ENCODE results near the gene SCFD1. TPM values are rescaled to one million over a fixed set of nuclear protein-coding genes. Genes with fewer than 3 reads are reported as not detected.

The SCFD1 gene
- total RNA-seq, 3 donors from 2014 or later (not counting 1 experiment from before 2014, with no cell fraction given), result 97.0 to 106 (median 105) TPM

DNA sequence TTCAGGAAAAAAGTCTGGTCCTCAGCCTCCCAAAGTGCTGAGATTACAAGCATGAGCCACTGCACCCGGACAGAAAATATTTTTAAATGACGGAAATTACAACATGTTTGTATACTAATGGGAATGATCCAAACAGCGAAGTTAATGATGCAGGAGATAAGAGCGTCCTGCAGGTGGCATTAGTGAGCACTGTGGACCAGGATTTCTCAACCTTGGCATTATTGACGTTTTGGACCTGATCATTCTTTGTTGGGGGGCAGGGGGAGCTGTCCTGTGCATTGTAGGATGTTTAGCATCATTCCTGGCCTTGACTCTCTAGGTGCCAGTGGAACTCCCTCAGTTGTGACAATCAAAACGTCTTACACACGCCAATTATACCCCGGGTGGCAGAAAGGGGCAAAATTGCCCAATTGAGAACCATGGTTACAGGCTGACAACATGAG is 34.1 kb downstream of the SCFD1 start:
- TF ChIP-seq, protein P1, sequence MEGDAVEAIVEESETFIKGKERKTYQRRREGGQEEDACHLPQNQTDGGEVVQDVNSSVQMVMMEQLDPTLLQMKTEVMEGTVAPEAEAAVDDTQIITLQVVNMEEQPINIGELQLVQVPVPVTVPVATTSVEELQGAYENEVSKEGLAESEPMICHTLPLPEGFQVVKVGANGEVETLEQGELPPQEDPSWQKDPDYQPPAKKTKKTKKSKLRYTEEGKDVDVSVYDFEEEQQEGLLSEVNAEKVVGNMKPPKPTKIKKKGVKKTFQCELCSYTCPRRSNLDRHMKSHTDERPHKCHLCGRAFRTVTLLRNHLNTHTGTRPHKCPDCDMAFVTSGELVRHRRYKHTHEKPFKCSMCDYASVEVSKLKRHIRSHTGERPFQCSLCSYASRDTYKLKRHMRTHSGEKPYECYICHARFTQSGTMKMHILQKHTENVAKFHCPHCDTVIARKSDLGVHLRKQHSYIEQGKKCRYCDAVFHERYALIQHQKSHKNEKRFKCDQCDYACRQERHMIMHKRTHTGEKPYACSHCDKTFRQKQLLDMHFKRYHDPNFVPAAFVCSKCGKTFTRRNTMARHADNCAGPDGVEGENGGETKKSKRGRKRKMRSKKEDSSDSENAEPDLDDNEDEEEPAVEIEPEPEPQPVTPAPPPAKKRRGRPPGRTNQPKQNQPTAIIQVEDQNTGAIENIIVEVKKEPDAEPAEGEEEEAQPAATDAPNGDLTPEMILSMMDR (IDR thresholded peaks at IDR 0.05), result peak; percentile 73
- Histone ChIP-seq H3K4me1 (ENCODE audit: control insufficient read depth, insufficient read depth, low read length) (no peaks in the 10 kb centered on the region), H3K4me3 (ENCODE audit: low read length) (no peak overlapping the region), H3K36me3 (ENCODE audit: control insufficient read depth, insufficient read depth, low read length) (peaks cover 57% of the 10 kb centered on the region), H3K9me3 (ENCODE audit: control insufficient read depth, insufficient read depth, low read length) (no peaks in the 10 kb centered on the region), H3K27me3 (ENCODE audit: control insufficient read depth, insufficient read depth, low read length) (no peaks in the 10 kb centered on the region), H3K27ac (ENCODE audit: low read length) (no peak overlapping the region)
- no peak overlapping the region for H3K4me3 Mint-ChIP-seq
- intact Hi-C loops (cut with micrococcal nuclease), result loop anchor here (1.0 to 2.0 kb wide), 2 partner anchors 251 to 700 kb away; no protein-coding TSS in a partner anchor
- peaks cover 13% of the 10 kb centered on the region for H3K36me3 Mint-ChIP-seq
- no peak overlapping the region for H3K27ac Mint-ChIP-seq
- ATAC-seq (peak; percentile 65 to 76 (median 72)), DNase-seq (peak in 1 of 2 donors; percentile 70)
- no peaks in the 10 kb centered on the region for H3K27me3 Mint-ChIP-seq (ENCODE audit: low read depth in 2 of 2)
- H3K9me3 Mint-ChIP-seq, result no peaks in the 10 kb centered on the region
- 70% methylated on average over 8 of the region's 8 CpGs for WGBS (ENCODE audit: insufficient coverage)
- peaks cover 0 to 5% of the 10 kb centered on the region in 2 donors for H3K4me1 Mint-ChIP-seq

DNA sequence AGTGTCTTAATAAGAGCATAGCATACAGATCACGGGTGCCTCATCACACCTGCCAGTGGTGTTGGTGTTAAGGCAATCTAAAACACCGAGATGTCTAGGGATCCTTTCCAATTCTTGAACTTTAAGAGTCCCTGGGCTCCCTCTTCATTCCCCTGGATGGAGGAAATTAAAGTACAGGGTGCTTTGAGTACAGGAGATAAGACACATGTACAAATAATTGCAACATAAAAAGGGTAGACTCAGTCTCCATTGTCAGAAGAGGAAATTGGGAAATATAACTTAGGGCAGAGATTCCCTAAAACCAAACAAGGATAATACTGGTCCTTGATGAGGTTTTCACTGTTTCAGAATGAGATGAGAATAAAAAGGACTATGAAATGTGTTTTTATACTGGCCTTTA is 34.9 kb downstream of the SCFD1 start:
- TF ChIP-seq, protein P1 (IDR thresholded peaks at IDR 0.05), result no peak
- no peaks in the 10 kb centered on the region for H3K4me1 ChIP-seq (ENCODE audit: control insufficient read depth, insufficient read depth, low read length)
- H3K27ac ChIP-seq (ENCODE audit: low read length), result no peak overlapping the region
- ATAC-seq (no peak), DNase-seq (no peak)
- H3K4me3 Mint-ChIP-seq, result no peak overlapping the region
- WGBS (ENCODE audit: insufficient coverage), result 100% methylated on average over 2 of the region's 2 CpGs
- H3K9me3 ChIP-seq (ENCODE audit: control insufficient read depth, insufficient read depth, low read length), result no peaks in the 10 kb centered on the region
- peaks cover 0 to 5% of the 10 kb centered on the region in 2 donors for H3K4me1 Mint-ChIP-seq
- intact Hi-C loops (cut with micrococcal nuclease), result loop anchor here (2.0 kb wide), 1 partner anchor 250 kb away; no protein-coding TSS in a partner anchor
- H3K9me3 Mint-ChIP-seq, result no peaks in the 10 kb centered on the region
- no peak overlapping the region for H3K27ac Mint-ChIP-seq
- no peaks in the 10 kb centered on the region for H3K27me3 ChIP-seq (ENCODE audit: control insufficient read depth, insufficient read depth, low read length)
- no peak overlapping the region for H3K4me3 ChIP-seq (ENCODE audit: low read length)
- no peaks in the 10 kb centered on the region for H3K27me3 Mint-ChIP-seq (ENCODE audit: low read depth in 2 of 2)
- H3K36me3 ChIP-seq (ENCODE audit: control insufficient read depth, insufficient read depth, low read length), result peaks cover 53% of the 10 kb centered on the region
- peaks cover 13% of the 10 kb centered on the region for H3K36me3 Mint-ChIP-seq

DNA sequence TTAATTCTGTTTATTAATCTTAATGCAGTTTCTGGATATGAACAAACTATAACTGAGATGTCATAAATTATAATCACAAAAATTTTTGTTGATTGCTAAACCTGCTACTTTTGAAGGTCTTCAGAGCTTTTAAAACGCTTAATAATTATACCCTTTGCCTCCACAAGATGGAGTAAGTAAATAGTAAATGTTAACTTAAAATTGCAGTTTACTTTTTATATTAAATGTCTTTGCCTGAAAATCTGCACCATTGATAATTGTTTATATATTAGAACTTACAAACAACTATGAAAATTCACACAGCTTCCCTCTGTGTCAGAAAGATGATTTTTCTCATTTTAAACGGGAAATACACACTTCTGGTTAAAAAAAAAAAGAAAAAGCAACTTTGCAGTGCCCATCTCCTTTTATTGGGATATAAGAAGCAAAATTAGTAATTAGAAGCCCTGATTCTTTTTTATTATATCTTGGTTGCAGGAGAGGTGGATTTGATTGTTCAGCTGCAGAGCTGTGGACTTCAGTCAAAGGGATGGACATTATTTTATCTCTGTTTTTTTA is 35.6 kb downstream of the SCFD1 start:
- TF ChIP-seq, protein P1 (IDR thresholded peaks at IDR 0.05), result no peak
- intact Hi-C loops (cut with micrococcal nuclease), result loop anchor here (2.0 kb wide), 1 partner anchor 249 kb away; no protein-coding TSS in a partner anchor
- H3K27ac Mint-ChIP-seq, result no peak overlapping the region
- H3K4me3 ChIP-seq (ENCODE audit: low read length), result no peak overlapping the region
- no peaks in the 10 kb centered on the region for H3K9me3 Mint-ChIP-seq
- H3K36me3 ChIP-seq (ENCODE audit: control insufficient read depth, insufficient read depth, low read length), result peaks cover 49% of the 10 kb centered on the region
- no peak overlapping the region for H3K27ac ChIP-seq (ENCODE audit: low read length)
- H3K4me1 ChIP-seq (ENCODE audit: control insufficient read depth, insufficient read depth, low read length), result no peaks in the 10 kb centered on the region
- H3K9me3 ChIP-seq (ENCODE audit: control insufficient read depth, insufficient read depth, low read length), result no peaks in the 10 kb centered on the region
- no peaks in the 10 kb centered on the region for H3K27me3 ChIP-seq (ENCODE audit: control insufficient read depth, insufficient read depth, low read length)
- peaks cover 5% of the 10 kb centered on the region in 2 donors for H3K4me1 Mint-ChIP-seq
- WGBS (ENCODE audit: insufficient coverage), result no CpG with 5 or more reads among the region's 2 CpGs
- H3K27me3 Mint-ChIP-seq (ENCODE audit: low read depth in 2 of 2), result no peaks in the 10 kb centered on the region
- H3K4me3 Mint-ChIP-seq, result no peak overlapping the region
- H3K36me3 Mint-ChIP-seq, result peaks cover 13% of the 10 kb centered on the region
- ATAC-seq (no peak), DNase-seq (peak in 1 of 2 donors; percentile 14)

DNA sequence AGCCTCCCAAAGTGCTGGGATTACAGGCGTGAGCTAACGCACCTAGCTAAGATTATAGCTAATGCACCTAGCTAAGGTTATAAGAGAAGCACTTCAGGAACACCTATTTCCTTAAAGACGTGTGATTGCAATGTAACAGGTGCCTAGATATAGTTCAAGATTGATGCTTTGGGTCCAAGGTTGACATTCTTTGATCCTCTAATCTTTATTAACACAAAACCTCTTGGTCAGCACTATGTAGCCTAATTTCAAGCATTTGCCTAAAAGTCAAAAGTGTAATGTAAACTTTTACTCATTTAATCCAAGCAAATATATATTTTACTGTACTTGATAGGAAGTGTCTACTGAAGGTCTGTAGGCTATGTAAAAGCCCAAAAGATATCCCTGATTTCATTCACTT is 36.5 kb downstream of the SCFD1 start:
- TF ChIP-seq, protein P1 (IDR thresholded peaks at IDR 0.05), result no peak
- Histone ChIP-seq H3K9me3 (ENCODE audit: control insufficient read depth, insufficient read depth, low read length) (no peaks in the 10 kb centered on the region), H3K4me1 (ENCODE audit: control insufficient read depth, insufficient read depth, low read length) (no peaks in the 10 kb centered on the region), H3K4me3 (ENCODE audit: low read length) (no peak overlapping the region), H3K36me3 (ENCODE audit: control insufficient read depth, insufficient read depth, low read length) (peaks cover 48% of the 10 kb centered on the region), H3K27me3 (ENCODE audit: control insufficient read depth, insufficient read depth, low read length) (no peaks in the 10 kb centered on the region), H3K27ac (ENCODE audit: low read length) (no peak overlapping the region)
- intact Hi-C loops (cut with micrococcal nuclease), result no loop called here
- H3K36me3 Mint-ChIP-seq, result peaks cover 11% of the 10 kb centered on the region
- H3K4me1 Mint-ChIP-seq, result peaks cover 5% of the 10 kb centered on the region in 2 donors
- no peak overlapping the region for H3K27ac Mint-ChIP-seq
- no peak overlapping the region for H3K4me3 Mint-ChIP-seq
- H3K27me3 Mint-ChIP-seq (ENCODE audit: low read depth in 2 of 2), result no peaks in the 10 kb centered on the region
- 100% methylated on average over 3 of the region's 3 CpGs for WGBS (ENCODE audit: insufficient coverage)
- H3K9me3 Mint-ChIP-seq, result no peaks in the 10 kb centered on the region
- no peak for DNase-seq
- no peak for ATAC-seq
